Stimulated activated CD4-positive, alpha-beta T cell treated with anti-CD3 and anti-CD28 coated beads, Interleukin-2, amount 100 ng/mL, for 24 hours (primary cell): ENCODE data around the gene LRIG1.

ENCODE experiments used
- DNase-seq, 2 donors: peaks; one replicate each; pipeline ENCODE4 v3.0.0-alpha.2; 2020

LRIG1 gene

GRCh38 chr3:66466606-66467270 is 34.1 kb downstream of the LRIG1 start:
- DNase-seq, result no peak

DNA sequence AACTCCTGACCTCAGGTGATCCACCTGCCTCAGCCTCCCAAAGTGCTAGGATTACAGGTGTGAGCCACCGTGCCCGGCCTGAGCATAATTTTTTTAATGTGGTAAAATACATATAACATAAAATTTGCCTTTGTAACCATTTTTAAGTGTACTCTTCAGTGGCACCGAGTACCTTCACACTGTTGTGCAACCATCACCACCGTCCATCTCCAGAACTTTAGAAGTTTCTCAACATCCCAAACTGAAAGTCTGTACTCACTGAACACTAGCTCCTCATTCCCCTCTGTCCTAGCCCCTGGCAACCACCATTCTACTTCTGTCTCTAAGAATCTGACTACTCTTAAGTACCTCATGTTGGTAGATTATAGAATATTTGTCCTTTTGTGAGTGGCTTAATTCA is 35.2 kb downstream of the LRIG1 start:
- DNase-seq, result no peak

DNA sequence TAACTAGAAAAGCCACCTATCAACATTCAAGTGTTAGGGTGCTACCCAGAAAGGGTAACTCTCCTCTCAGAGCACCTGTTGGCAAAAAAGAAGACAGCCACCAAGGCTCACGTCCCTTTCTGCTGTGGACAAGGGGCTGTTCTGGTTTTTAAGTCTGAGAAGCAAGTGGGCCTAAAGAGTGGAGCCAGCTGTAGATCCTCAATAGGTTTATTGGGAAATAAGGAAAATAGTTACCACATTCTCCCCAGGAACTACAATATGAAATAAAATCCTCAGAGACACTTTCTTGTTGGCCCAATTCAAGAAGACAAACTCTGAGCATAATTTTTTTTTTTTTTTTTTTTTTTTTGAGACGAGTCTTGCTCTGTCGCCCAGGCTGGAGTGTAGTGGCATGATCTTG is 35.8 kb downstream of the LRIG1 start:
- no peak for DNase-seq

DNA sequence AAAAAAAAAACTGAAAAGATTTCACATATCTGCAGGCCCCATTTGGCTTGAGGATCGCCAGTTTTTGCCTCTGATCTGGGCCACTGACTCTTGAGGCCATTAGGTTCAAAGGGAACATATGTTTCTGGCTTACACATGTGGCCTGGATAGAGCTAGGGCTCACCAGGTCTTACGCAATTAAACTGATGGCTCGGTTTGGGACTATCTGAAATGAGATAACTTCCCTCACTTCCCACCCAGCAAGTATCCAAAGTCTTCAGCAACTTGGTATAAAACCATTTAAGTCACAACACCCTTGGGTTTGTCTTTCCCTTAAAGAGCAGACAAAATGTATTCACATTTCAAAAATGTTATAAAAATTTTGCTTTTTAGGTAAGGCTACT is 36.3 kb downstream of the LRIG1 start:
- DNase-seq, result no peak

- DNase-seq, result no peak
Measured at GRCh38 chr3:66463730-66464511, 36.9 kb downstream of the LRIG1 start.

DNA sequence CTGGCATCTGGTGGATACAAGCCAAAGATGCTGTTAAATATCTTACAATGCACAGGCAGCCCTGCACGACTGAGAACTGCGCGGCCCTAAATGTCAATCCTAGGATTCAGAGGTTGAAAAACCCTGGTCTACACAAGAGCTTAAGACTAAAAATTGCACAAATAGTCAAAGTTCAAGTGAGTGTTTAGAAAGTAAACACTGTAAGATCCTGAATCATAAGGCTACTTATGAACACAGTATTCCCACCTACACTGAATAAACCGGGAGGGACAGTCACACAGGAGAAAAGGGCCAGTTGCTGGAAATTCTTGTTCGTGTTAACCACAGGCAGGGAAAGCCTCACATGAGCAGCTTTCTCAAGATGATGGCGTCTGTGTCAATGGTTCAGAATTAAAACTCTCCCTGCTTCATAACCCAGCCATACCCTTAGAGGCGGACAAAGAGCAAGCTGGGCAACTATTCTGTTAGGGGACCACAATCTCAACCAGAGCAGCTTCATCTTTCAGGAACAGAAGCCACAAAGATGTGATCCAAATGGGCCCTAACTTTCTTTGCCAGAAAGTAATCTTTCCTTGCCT is 37.7 kb downstream of the LRIG1 start:
- DNase-seq, result no peak

GRCh38 chr3:66457252-66457651 is 43.6 kb downstream of the LRIG1 start:
- no peak for DNase-seq

DNA sequence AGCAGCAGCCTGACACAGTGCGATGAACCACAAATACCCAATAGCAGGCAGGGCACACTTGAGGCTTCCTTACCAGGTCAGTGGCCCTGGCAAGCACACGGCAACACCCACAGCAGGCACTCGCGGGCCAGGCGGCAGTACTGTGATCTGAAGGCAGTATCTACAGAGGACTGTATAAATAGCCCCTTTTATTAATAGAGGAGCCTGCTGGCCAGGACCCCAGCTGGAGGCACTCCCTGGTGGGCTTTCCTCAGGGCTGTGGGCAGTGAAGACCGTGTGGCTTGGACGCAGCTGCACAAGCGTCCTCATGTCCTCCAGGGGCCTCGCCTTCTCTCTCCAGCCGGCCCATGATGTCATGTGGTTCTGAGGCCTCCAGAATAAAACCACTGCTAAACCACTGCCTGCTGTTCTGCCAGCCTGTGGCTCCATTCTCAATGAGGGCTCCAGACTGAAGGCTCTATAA is 44.1 kb downstream of the LRIG1 start:
- DNase-seq, result no peak

- no peak for DNase-seq
Measured at GRCh38 chr3:66454464-66454859, 46.4 kb downstream of the LRIG1 start.

DNA sequence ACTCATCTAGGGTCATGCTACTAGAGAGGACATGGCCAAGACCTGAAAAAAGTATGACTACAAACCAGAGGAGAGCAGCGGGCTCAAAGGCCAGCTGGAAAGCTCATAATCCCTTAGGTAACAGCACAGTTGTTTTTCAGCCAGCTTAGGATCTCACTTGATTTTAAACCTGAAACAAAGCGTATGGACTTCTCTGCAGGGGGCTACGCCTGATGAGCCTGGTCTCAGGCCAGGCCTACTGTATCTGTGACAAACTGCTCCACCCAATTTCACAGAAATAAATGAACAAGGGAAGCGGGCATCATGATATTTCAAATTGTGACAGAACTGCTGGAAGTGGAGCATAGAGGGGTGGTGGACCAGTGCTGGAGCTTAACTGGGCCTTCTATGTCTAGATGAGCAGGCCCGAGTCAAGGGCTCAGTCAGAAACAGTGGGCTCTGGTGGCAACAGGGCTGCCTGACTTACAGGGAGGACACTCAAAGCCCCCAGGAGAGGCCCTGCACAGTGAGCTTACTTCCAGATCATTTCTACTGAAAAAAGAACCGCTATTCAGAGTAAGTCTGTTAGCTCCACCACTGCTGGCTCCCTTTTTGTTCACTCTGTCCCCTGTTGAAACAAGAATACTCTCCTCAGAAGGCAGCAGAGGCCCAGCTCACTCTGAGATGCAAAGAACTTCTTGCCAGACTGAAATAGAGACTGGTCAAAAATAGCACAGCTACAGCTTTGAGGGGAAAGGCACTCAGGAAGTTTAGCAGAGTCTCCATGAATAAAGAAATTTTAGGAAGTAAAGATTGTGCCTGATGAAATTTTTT is 47.0 kb downstream of the LRIG1 start:
- DNase-seq, result no peak

GRCh38 chr3:66452303-66453011 is 48.4 kb downstream of the LRIG1 start:
- no peak for DNase-seq

GRCh38 chr3:66451766-66452165 is 49.1 kb downstream of the LRIG1 start:
- no peak for DNase-seq

DNA sequence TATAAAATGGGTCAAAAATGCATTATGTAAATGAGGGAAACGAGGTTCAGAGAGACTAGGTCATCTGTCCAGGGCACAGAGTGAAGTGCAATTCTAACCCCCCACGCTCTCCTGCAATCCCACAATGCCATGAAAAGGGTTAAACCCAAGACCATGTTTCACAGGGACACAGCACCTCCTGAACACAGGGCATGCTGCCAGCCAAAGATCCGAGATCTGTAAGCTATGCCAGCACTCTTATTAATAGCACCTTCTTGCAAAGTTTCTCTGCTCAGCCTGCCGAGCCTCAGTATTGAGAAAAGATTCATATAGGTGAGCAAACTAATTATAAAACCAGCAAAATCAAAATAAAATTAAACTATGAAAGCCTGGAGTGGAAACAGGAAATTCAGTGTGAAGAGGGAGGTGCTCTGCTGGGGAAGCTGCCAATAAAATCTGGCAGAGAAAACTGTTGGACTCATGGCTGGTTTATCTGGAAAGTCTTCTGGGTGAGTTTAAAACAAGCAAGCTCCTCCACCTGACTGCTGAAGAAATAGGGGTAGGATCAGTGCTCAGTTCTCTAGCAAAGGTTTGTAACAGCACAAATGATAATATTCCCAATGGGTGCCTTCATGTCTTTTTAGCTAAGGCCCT is 50.3 kb downstream of the LRIG1 start:
- no peak for DNase-seq

DNA sequence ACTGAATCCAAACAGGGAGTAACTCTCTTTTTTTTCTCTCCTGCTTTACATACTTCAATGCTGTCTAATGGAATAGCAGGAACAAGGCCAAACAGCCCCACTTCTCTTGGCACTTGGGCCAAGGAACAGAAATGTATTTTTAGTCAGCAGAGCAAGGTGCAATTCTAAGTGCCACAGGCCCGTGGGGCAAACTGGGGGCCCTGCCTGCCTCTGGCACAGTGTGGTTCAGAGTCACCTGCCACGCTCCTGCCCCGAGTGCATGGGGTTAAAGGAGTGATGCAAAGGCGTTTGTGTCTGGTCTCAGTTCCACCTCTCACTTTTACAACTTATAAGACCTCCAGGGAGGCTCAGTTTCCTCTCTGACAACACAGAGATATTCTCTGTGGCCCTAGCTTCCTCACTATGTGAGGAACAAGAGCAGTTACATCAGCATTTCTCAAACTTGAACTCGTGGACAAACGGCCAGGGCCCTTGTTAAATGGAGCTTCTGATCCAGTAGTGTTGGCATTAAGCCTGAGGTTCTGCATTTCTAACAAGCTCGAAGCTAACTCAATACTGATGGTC is 51.3 kb downstream of the LRIG1 start:
- no peak for DNase-seq

DNA sequence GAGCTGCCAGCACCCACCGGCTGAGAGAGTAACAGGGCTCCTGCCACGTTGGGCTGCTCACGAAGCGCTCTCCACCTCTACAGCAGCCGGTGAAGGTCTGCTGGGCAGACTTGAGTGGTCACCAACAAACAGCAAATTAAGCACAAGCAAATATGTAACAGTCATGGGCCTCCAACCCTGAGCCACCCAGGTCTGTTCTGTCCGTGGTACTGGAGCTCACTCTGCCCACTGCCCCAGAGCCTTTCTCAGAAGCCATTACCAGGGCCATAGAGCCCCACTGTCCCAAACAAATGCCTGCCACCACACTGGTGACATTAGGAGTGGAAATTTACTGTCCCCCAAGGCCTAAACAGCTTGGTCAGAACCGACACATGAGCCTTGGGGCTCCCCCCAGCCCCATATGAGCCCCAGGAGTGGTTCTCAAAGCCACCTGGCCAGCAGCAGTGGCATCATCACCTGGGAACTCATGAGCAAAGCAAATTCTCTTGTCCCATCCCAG is 56.6 kb downstream of the LRIG1 start:
- no peak for DNase-seq

DNA sequence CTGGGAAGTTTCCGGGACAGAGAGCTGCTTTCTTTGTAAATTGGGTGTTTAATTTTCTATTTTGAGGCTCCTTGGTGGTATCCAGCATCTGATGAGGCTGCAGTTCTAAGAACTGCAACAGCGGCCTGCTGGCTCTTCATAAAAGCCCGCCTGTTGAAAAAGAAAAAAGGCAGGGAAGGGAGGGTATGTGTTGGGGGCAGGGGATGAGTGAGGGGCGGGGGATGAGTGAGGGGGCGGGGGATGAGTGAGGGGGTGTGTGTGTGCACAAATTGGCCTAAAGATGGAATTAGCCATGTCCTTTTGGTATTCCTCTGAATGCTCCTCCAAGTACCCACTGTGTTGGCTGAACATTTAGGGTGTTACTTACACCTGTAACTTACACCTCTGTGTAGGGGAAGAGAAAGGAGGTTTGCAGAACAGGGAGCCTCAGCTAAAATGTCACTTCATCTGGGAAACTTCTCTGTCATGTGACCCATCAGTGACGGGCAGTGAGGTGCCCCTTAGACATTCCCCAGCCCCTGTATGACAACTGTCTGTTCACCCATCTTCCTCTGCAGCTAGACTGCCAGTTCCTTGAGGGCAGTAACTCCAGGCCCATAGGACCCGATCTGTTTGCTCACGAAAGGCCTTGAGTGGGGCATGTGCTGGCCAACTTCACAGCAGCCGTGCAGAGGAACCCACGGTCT is 57.6 kb downstream of the LRIG1 start:
- no peak for DNase-seq

DNA sequence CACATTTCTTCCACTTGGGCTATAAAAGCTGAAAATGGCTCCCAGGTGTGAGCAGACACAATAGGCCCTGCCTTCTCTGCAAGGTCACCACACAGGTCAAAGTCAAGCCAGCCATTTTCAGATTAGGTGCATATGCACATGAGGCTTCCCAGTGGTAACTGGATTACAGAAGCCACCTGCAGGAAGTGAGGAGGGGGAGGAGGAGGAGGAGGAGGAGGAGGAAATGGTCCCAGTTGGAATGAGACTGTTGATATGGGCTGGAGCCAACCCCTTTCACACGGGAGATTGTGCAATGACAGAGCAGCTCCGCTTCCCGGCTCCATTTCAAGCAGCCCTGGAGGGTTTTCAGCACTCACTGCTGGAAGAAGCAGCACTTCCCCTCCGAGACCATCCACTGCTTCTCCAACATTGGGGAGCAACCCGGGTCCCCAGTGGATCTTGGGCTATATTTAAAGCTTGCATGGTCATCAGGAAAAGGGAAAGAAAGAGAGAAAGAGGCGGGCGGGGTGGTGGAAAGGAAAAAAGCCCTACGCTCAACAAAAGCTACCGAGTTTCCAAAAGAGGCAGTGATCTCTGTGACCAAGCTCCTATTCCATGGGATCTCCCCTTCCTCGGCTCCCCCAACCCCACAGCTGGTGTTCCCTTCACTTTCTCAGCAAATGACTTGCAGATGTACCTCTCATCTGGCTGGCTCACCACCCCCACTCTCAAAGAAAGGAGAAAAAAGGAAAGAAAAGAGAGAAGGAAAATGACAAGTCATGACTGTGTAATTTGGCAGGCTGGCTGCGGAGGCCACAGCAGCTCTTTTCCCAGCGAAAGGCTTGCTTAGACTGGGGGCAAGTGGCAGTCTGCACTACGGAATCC is 58.3 kb downstream of the LRIG1 start:
- DNase-seq, result no peak

DNA sequence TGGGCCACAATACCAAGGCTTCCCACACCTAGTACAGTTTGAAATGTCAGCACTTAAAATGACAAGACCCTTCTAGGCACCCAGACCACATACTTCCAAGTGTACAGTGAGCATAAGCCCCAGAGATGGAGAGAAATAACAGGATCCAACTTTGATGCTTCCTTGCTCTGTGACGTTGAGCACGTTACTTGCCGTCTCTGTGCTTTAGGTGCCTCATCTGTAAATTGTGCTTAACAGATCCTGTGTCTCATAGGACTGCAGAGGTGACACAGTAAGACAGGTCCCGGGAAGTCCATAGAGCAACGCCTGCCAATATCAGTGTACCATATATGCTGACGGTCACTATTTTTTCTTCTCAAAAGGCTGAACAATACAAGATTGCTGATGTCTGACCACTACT is 59.1 kb downstream of the LRIG1 start:
- DNase-seq, result no peak

DNA sequence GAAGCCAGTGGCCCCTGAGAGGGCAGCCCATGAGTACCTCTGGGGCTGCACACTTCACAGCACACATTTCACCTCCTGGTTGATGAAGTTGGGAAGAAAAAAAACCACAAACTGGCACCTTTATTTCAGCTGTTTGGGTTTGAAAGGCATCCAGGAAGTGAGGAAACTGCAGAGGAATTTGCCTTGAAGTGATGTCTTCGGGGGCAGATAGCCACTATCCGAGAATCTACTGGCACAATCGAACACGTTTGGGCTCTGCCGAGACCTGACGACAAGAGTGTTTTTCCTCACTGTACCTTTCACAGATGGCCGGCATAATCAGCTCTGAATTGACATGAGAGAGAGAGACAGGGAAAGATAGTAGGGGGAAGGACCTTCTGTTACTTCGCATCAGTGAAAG is 59.7 kb downstream of the LRIG1 start:
- no peak for DNase-seq
